Omental fat pad (tissue), 4 donors: ENCODE results near the gene CSN1S1. TPM values are rescaled to one million over a fixed set of nuclear protein-coding genes. Genes with fewer than 3 reads are reported as not detected.

ENCODE experiments used
- ATAC-seq: fragments of 150-250 bp; one replicate; pipeline ENCODE4 v1.9.1; 2016; ENCODE audit warnings: mild to moderate bottlenecking, moderate library complexity; ENCODE audit not compliant: low FRiP score
- DNase-seq: peaks from one replicate; pipeline ENCODE4 v3.0.0-alpha.2; 2019; ENCODE audit warnings: low spot score
- total RNA-seq, 4 donors: library from RNA; depleted of rRNA; stranded (reverse); fragments of >200 nt; gene quantifications; one replicate each; pipeline ENCODE4 v1.1.0, GENCODE V29; 2016
- TF ChIP-seq, protein P1 (sequence below), 3 donors: fragments of 450-650 bp; IDR thresholded peaks; one replicate each; pipeline ENCODE4 v1.5.1; 2016 to 2017; ENCODE audit warnings: antibody characterized with exemption in 3 of 3, mild to moderate bottlenecking in 3 of 3, moderate library complexity in 2 of 3

Gene CSN1S1
- total RNA-seq, 4 donors from 2014 or later = 1.6 to 40.6 (median 2.9) TPM; not detected in 1

DNA sequence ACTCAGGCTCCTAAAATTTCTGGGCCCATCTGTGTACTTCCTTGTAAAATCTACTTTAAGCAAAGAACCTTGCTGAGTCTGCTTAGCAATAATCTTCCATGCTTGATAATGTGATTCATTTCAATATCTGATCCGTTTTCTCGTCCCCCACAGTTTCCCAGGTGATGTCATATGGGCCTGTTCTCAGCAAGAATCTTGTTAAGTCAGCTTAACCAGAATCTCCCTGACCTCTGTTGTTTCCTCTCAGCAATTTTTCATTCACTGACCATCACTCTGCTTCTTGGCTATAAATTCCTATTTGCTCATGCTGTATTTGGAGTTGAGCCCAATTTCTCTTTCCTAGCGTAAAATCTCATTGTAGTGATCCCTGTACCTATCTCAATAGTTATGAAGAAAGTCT lies 20.7 kb downstream of the CSN1S1 start:
- ATAC-seq (no peak), DNase-seq (no peak)
- TF ChIP-seq, protein P1, sequence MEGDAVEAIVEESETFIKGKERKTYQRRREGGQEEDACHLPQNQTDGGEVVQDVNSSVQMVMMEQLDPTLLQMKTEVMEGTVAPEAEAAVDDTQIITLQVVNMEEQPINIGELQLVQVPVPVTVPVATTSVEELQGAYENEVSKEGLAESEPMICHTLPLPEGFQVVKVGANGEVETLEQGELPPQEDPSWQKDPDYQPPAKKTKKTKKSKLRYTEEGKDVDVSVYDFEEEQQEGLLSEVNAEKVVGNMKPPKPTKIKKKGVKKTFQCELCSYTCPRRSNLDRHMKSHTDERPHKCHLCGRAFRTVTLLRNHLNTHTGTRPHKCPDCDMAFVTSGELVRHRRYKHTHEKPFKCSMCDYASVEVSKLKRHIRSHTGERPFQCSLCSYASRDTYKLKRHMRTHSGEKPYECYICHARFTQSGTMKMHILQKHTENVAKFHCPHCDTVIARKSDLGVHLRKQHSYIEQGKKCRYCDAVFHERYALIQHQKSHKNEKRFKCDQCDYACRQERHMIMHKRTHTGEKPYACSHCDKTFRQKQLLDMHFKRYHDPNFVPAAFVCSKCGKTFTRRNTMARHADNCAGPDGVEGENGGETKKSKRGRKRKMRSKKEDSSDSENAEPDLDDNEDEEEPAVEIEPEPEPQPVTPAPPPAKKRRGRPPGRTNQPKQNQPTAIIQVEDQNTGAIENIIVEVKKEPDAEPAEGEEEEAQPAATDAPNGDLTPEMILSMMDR (IDR thresholded peaks at IDR 0.05) = no peak

DNA sequence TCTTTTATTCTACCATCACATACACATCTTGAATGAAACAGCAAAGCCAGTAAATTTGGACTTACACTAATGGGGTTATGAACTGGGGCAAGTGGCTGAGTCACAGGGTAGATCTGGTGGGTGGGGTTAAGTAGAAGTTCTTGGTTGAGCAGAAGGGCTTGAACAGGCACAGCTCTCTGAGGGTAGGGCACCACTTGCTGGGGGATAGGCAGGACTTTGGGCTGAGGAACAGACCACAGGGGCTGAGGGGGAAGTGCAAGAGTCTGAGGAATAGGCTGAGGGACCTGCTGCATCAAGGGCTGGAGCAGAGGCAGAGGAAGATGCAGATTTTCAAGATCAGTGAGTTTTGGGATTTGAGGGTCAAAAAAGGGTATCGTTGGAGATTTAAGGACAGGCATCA lies 26.3 kb downstream of the CSN1S1 start:
- no peak for DNase-seq
- ATAC-seq = no peak
- TF ChIP-seq, protein P1 (IDR thresholded peaks at IDR 0.05) = no peak

- ATAC-seq (no peak), DNase-seq (no peak)
- TF ChIP-seq, protein P1 (IDR thresholded peaks at IDR 0.05) = no peak
These were observed 34.8 kb downstream of the CSN1S1 start, which contains the start of gene CSN2 for GRCh38 chr4:69965628-69966027. Gene CSN2, minus strand, starts transcription at chr4:69965728. Its CDS starts 4,733 bp downstream, at chr4:69960995.

DNA sequence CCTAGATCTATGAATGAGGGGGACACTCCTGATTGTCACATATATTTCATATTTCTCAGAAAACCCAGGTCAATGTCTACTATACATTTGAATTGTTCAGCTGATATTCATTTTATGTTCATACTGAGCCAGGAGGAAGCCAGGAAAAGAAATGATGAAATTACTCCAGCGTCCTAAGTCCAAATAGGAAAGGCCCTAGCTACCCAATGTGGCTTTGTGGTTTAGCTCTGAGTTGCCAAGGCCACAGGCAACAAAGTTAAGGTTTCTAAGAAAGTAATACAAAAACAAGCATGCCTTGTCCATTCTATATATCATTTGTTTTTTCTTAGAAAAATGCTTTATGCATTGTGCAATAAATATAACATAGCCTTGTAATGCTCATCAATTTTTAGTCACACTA lies 39.2 kb downstream of the CSN1S1 start:
- DNase-seq = no peak
- ATAC-seq = no peak
- TF ChIP-seq, protein P1 (IDR thresholded peaks at IDR 0.05) = no peak

- TF ChIP-seq, protein P1 (IDR thresholded peaks at IDR 0.05) = no peak
- DNase-seq = no peak
- ATAC-seq = no peak
These were observed 43.8 kb downstream of the CSN1S1 start for GRCh38 chr4:69974631-69975030.

- TF ChIP-seq, protein P1 (IDR thresholded peaks at IDR 0.05) = no peak
- DNase-seq (no peak), ATAC-seq (no peak)
These were observed 46.7 kb downstream of the CSN1S1 start for GRCh38 chr4:69977582-69977981.

DNA sequence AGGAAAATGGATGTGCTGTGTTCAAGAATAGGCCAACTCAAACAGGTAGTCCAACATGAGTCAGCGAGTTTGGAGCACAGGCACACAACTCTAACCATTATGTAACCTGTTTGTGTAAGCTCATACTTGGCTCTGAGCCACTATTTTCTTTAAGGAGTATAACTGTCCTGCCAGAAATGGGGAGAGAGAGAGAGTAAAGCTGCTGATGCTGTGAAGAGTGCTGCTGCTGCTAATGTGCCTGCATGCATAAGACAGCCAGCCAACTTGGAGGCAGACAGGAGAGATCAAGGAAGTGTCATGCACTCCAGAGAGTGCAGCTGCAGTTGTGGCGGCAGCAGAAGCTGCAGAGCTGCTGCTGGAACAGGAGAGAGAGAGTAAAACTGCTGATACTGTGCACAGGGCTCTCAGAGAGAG lies 53.2 kb downstream of the CSN1S1 start:
- TF ChIP-seq, protein P1 (IDR thresholded peaks at IDR 0.05) = no peak
- DNase-seq = no peak
- ATAC-seq = peak; percentile 57
